ENCODE measurements around the gene PALM. TPM values are rescaled to one million over a fixed set of nuclear protein-coding genes. Genes with fewer than 3 reads are reported as not detected.
"Not testable (repeated sequence)": the region's sequence is repeated elsewhere in the genome, so short reads cannot be mapped to it uniquely, and the experiment has no call there.

The PALM gene
- total RNA-seq, 4 donors from 2014 or later, result 19.4 to 45.4 (median 24.2) TPM

DNA sequence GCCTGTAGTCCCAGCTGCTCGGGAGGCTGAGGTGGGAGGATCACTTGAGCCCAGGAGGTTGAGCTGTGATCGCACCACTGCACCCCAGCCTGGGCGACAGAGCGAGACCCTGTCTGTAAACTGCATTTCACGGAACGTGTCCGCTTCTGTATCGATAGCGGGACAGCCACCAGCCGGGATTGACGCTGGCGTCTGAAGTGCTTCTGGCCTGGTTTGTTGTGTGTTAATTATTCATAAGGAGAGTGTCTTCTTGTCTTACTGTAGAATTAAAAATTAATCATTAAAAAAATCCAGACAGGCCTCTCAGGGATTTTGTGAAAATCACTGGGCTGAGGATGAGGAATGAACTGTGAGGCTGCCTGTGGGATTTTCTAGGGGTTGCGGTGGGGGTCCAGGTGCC, 26.0 kb downstream of the PALM start:
- peaks cover 29% of the 10 kb centered on the region for H3K36me3 ChIP-seq
- WGBS, result 94% methylated on average over 13 of the region's 13 CpGs
- H3K4me3 ChIP-seq, result no peak overlapping the region
- DNase-seq (ENCODE audit: low spot score in 2 of 2), result no peak
- H3K27ac ChIP-seq, result no peak overlapping the region
- H3K4me1 ChIP-seq, result no peaks in the 10 kb centered on the region
- no peaks in the 10 kb centered on the region for H3K9me3 ChIP-seq
- H3K27me3 ChIP-seq, result no peaks in the 10 kb centered on the region
- TF ChIP-seq POLR2A (IDR thresholded peaks at IDR 0.05) (no peak), POLR2AphosphoS5 (IDR thresholded peaks at IDR 0.05) (no peak), EP300 (IDR thresholded peaks at IDR 0.05) (no peak)
- TF ChIP-seq, protein P1, sequence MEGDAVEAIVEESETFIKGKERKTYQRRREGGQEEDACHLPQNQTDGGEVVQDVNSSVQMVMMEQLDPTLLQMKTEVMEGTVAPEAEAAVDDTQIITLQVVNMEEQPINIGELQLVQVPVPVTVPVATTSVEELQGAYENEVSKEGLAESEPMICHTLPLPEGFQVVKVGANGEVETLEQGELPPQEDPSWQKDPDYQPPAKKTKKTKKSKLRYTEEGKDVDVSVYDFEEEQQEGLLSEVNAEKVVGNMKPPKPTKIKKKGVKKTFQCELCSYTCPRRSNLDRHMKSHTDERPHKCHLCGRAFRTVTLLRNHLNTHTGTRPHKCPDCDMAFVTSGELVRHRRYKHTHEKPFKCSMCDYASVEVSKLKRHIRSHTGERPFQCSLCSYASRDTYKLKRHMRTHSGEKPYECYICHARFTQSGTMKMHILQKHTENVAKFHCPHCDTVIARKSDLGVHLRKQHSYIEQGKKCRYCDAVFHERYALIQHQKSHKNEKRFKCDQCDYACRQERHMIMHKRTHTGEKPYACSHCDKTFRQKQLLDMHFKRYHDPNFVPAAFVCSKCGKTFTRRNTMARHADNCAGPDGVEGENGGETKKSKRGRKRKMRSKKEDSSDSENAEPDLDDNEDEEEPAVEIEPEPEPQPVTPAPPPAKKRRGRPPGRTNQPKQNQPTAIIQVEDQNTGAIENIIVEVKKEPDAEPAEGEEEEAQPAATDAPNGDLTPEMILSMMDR (IDR thresholded peaks at IDR 0.05), result no peak

DNA sequence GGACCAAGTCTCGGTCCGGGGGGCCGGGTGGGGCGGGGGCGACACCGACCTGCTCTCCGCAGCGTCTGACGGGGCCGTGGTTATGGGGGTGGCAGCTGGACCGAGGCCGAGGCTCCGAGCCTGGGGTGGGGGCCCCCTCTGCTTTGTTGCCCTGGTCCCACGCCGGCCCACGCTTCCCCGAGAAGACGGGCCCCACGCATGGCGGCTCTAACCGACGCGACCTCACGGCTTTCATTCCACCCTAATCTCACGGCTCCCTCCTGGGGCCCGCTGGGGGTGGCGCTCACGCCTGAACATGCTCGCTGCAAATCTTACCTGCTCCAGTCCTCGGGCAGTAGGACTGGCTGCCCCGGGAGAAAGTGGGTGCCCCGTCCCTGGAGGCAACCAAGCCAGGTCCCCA, 27.4 kb downstream of the PALM start:
- no CpG with 5 or more reads among the region's 32 CpGs for WGBS
- H3K4me3 ChIP-seq, result no peak overlapping the region
- H3K27me3 ChIP-seq, result no peaks in the 10 kb centered on the region
- no peaks in the 10 kb centered on the region for H3K4me1 ChIP-seq
- H3K36me3 ChIP-seq, result peaks cover 31% of the 10 kb centered on the region
- TF ChIP-seq, protein P1 (IDR thresholded peaks at IDR 0.05), result no peak
- no peak for TF ChIP-seq POLR2A (IDR thresholded peaks at IDR 0.05)
- TF ChIP-seq POLR2AphosphoS5 (IDR thresholded peaks at IDR 0.05), result no peak
- no peak for TF ChIP-seq EP300 (IDR thresholded peaks at IDR 0.05)
- H3K9me3 ChIP-seq, result no peaks in the 10 kb centered on the region
- no peak for DNase-seq (ENCODE audit: low spot score in 2 of 2)
- H3K27ac ChIP-seq, result no peak overlapping the region

DNA sequence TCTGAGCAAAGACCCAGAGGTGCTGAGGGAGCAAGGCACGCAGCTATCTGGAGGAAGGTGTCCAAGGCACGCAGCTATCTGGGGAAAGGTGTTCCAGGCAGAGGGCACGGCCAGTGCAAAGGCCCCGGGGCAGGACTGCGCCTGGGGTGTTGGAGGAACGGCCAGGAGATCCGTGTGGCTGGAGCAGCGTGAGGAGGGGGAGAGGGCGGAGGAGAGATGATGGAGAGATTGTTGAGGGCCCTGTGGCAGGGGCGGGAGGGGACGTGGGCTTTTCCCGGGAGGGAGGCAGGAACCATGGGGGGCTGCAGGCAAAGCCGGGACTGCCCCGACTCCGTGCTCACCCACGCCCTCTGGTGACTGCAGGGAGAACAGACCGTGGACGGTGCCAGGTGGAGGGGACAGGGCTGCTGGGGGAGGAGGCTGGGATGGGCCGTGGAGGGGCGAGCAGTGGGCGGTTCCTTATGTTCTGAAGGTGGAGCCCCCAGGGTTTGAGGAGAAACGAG, 28.9 kb downstream of the PALM start:
- no peak overlapping the region for H3K4me3 ChIP-seq
- no peak overlapping the region for H3K27ac ChIP-seq
- no peaks in the 10 kb centered on the region for H3K9me3 ChIP-seq
- H3K4me1 ChIP-seq, result no peaks in the 10 kb centered on the region
- WGBS, result 40% methylated on average over 22 of the region's 22 CpGs
- H3K36me3 ChIP-seq, result peaks cover 20% of the 10 kb centered on the region
- TF ChIP-seq POLR2A (IDR thresholded peaks at IDR 0.05), result no peak
- no peak for TF ChIP-seq EP300 (IDR thresholded peaks at IDR 0.05)
- TF ChIP-seq, protein P1 (IDR thresholded peaks at IDR 0.05), result peak in 1 of 2 donors; percentile 54
- H3K27me3 ChIP-seq, result no peaks in the 10 kb centered on the region
- no peak for DNase-seq (ENCODE audit: low spot score in 2 of 2)

GRCh38 chr19:738509-739128, 29.9 kb downstream of the PALM start:
- Histone ChIP-seq H3K36me3 (peaks cover 20% of the 10 kb centered on the region), H3K27me3 (no peaks in the 10 kb centered on the region), H3K4me1 (no peaks in the 10 kb centered on the region), H3K9me3 (no peaks in the 10 kb centered on the region), H3K27ac (no peak overlapping the region), H3K4me3 (no peak overlapping the region)
- TF ChIP-seq, protein P1 (IDR thresholded peaks at IDR 0.05), result no peak
- no peak for TF ChIP-seq POLR2A (IDR thresholded peaks at IDR 0.05)
- no peak for TF ChIP-seq EP300 (IDR thresholded peaks at IDR 0.05)
- TF ChIP-seq POLR2AphosphoS5 (IDR thresholded peaks at IDR 0.05), result no peak
- DNase-seq (ENCODE audit: low spot score in 2 of 2), result no peak
- WGBS, result 90% methylated on average over 17 of the region's 23 CpGs

DNA sequence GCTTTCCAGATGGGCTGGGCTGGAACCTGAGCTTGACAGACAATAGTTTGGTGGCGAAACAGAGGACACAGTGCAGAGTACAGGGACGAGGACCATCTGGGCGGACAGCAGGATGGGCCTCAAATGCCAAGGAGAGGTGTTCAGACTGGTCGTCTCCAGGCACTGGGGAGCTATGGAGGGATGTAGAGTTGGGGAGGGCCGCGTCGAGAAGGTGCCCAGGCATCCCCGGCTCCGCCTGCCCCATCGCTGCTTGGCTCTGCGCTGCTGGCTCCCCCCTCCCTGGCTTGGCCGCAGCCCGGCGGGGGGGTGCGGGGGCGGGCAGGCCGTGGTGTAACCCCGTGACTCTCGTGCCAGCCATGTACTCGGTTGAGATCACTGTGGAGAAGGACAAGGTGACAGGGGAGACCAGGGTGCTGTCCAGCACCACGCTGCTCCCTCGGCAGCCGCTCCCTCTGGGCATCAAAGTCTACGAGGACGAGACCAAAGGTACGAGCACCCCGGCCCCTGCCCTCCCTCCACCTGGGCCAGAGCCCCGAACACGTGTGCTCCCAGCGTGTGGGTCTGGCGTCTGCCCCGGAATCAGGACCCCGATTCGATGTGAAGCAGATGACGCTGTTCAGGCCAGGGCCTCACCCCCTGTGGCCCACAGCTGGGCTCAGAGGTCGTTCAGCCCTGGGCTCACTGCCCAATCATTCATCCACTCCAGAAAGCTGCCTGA, 31.4 kb downstream of the PALM start:
- DNase-seq (ENCODE audit: low spot score in 2 of 2), result no peak
- no peaks in the 10 kb centered on the region for H3K4me1 ChIP-seq
- H3K36me3 ChIP-seq, result peaks cover 20% of the 10 kb centered on the region
- no peak overlapping the region for H3K4me3 ChIP-seq
- H3K9me3 ChIP-seq, result no peaks in the 10 kb centered on the region
- 91% methylated on average over 24 of the region's 36 CpGs for WGBS
- H3K27ac ChIP-seq, result no peak overlapping the region
- no peaks in the 10 kb centered on the region for H3K27me3 ChIP-seq
- TF ChIP-seq, protein P1 (IDR thresholded peaks at IDR 0.05), result no peak
- TF ChIP-seq EP300 (IDR thresholded peaks at IDR 0.05), result no peak

DNA sequence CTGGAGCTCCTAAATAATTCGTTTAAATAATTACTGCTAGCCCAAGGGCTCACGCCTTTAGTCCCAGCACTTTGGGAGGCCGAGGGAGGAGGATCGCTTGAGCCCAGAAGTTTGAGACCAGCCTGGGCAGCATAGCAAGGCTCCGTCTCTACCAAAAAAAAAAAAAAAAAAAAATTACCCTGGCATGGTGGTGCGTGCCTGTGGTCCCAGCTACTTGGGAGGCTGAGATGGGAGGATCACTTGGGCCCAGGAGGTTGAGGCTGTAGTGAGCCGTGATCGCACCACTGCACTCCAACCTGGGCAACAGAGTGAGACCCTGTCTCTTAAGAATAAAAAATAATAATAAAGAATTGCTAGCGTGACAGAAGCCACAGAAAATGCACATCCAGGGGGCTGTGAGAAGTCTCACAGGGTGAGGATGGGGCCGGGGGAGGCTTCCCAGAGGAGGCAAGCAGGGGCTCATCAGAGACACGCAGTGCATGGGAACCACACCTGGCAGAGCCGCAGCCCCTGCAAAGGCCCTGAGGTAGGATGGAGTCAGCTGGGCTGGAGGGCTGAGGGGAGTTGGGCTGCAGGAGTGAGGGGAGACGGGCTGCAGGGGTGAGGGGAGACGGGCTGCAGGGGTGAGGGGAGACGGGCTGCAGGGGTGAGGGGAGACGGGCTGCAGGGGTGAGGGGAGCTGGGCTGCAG, 32.2 kb downstream of the PALM start:
- H3K4me3 ChIP-seq; H3K9me3 ChIP-seq; DNase-seq (ENCODE audit: low spot score in 2 of 2); H3K27me3 ChIP-seq; H3K27ac ChIP-seq; H3K4me1 ChIP-seq: not testable (repeated sequence)
- 82% methylated on average over 16 of the region's 16 CpGs for WGBS
- H3K36me3 ChIP-seq, result peaks cover 22% of the 10 kb centered on the region

All from suprapubic skin (tissue), 4 donors.